Transverse colon (tissue), 4 donors: ENCODE data around the gene C15orf40.

Experiments
- CTCF ChIP-seq, 5 experiments: fragments of 200-600 bp in 3 of 5; fragments of 450-650 bp in 2 of 5; sonication (generic) in 3 of 5; IDR thresholded peaks; 1 replicate in 2 of 5; 2 replicates in 3 of 5; pipeline ENCODE4 v1.5.1; 2016 to 2017; ENCODE audit warnings: antibody characterized with exemption in 5 of 5, inconsistent platforms in 3 of 5, mild to moderate bottlenecking in 2 of 5, moderate library complexity in 1 of 5
- EP300 ChIP-seq: sonication (generic); formaldehyde crosslinking; IDR thresholded peaks from one replicate; pipeline ENCODE4 v1.6.1; 2017; ENCODE audit warnings: antibody characterized with exemption, low read depth
- POLR2A ChIP-seq: fragments of 450-650 bp; IDR thresholded peaks from one replicate; pipeline ENCODE4 v1.6.1; 2016; ENCODE audit warnings: antibody characterized with exemption, mild to moderate bottlenecking, moderate library complexity
- POLR2AphosphoS5 ChIP-seq, 3 donors: sonication (generic); formaldehyde crosslinking; IDR thresholded peaks; one replicate each; pipeline ENCODE4 v1.6.1; 2016; ENCODE audit warnings: antibody characterized with exemption in 3 of 3

- TF ChIP-seq CTCF (IDR thresholded peaks at IDR 0.05) (no peak), POLR2A (no peak), POLR2AphosphoS5 (IDR thresholded peaks at IDR 0.05) (no peak), EP300 (no peak)
These were observed 7.0 kb upstream of the C15orf40 start for GRCh38 chr15:83018436-83018835.
